H1 (cell line): Measurements from ENCODE around the gene IKZF3. TPM values are rescaled to one million over a fixed set of nuclear protein-coding genes. Genes with fewer than 3 reads are reported as not detected.

Experiments used
- JUND ChIP-seq: IDR thresholded peaks from 2 replicates; pipeline ENCODE4 v1.6.1; 2011; ENCODE audit warnings: mild to moderate bottlenecking, improper control_type of control experiment, low read length
- YY1 ChIP-seq: IDR thresholded peaks from 2 replicates; pipeline ENCODE4 v1.6.1; 2011; ENCODE audit warnings: low read depth, mild to moderate bottlenecking, low read length
- polyA plus RNA-seq, 7 experiments: library from polyadenylated mRNA; depleted of rRNA in 3 of 7; stranded (reverse) in 5 of 7; unstranded in 2 of 7; fragments of >200 nt in 5 of 7; fragments of 200-250 nt in 2 of 7; gene quantifications; 1 replicate in 5 of 7; 2 replicates in 1 of 7; 4 replicates in 1 of 7; pipeline versions ENCODE4 v1.2.1 to v1.2.3, GENCODE V29; 2011 to 2013; ENCODE audit warnings: missing spikeins in 2 of 7, mixed read lengths in 2 of 7
- total RNA-seq: library from RNA; stranded (reverse); fragmentation: NEBNext Ultra II Directional; extraction: Animal tissue kit (Norgen Biotek cat#: 25700); gene quantifications from 2 replicates; pipeline ENCODE4 v1.2.1, GENCODE V29; 2021
- TF ChIP-seq, protein P1 (sequence below): fragments of 300-600 bp; sonication (generic); IDR thresholded peaks from 2 replicates; pipeline ENCODE4 v1.7.1; 2012; ENCODE audit warnings: low read length, moderate library complexity, mild to moderate bottlenecking, inconsistent platforms; ENCODE audit not compliant: insufficient replicate concordance

Gene IKZF3
- total and polyA plus RNA-seq, 2 of the 8 experiments (the other 6 are each of a cell fraction or from before 2014, with no cell fraction given), result 0.23 to 0.56 TPM

DNA sequence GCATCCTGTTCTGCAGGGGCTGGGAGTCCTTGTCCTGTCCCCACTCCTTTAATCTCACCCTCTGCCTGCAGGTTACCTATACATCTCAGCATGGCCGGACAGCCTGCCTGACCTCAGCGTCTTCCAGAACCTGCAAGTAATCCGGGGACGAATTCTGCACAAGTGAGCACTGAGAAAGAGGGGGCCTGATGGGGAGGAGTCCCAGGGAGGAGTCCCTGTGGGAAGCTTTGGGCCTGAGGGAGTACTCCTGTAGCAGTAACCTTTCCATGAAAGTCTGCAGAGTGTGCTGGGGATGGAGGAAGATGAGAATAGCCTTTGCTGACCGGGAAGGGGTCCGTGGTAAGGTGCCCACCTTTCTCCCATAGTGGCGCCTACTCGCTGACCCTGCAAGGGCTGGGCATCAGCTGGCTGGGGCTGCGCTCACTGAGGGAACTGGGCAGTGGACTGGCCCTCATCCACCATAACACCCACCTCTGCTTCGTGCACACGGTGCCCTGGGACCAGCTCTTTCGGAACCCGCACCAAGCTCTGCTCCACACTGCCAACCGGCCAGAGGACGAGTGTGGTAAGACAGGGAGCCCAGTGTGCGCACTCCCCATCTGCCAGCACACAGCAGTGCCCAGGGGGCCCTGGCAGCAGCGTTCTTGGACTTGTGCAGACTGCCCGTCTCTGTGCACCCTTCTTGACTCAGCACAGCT lies 148.6 kb downstream of the IKZF3 start (continued):
- TF ChIP-seq, protein P1, sequence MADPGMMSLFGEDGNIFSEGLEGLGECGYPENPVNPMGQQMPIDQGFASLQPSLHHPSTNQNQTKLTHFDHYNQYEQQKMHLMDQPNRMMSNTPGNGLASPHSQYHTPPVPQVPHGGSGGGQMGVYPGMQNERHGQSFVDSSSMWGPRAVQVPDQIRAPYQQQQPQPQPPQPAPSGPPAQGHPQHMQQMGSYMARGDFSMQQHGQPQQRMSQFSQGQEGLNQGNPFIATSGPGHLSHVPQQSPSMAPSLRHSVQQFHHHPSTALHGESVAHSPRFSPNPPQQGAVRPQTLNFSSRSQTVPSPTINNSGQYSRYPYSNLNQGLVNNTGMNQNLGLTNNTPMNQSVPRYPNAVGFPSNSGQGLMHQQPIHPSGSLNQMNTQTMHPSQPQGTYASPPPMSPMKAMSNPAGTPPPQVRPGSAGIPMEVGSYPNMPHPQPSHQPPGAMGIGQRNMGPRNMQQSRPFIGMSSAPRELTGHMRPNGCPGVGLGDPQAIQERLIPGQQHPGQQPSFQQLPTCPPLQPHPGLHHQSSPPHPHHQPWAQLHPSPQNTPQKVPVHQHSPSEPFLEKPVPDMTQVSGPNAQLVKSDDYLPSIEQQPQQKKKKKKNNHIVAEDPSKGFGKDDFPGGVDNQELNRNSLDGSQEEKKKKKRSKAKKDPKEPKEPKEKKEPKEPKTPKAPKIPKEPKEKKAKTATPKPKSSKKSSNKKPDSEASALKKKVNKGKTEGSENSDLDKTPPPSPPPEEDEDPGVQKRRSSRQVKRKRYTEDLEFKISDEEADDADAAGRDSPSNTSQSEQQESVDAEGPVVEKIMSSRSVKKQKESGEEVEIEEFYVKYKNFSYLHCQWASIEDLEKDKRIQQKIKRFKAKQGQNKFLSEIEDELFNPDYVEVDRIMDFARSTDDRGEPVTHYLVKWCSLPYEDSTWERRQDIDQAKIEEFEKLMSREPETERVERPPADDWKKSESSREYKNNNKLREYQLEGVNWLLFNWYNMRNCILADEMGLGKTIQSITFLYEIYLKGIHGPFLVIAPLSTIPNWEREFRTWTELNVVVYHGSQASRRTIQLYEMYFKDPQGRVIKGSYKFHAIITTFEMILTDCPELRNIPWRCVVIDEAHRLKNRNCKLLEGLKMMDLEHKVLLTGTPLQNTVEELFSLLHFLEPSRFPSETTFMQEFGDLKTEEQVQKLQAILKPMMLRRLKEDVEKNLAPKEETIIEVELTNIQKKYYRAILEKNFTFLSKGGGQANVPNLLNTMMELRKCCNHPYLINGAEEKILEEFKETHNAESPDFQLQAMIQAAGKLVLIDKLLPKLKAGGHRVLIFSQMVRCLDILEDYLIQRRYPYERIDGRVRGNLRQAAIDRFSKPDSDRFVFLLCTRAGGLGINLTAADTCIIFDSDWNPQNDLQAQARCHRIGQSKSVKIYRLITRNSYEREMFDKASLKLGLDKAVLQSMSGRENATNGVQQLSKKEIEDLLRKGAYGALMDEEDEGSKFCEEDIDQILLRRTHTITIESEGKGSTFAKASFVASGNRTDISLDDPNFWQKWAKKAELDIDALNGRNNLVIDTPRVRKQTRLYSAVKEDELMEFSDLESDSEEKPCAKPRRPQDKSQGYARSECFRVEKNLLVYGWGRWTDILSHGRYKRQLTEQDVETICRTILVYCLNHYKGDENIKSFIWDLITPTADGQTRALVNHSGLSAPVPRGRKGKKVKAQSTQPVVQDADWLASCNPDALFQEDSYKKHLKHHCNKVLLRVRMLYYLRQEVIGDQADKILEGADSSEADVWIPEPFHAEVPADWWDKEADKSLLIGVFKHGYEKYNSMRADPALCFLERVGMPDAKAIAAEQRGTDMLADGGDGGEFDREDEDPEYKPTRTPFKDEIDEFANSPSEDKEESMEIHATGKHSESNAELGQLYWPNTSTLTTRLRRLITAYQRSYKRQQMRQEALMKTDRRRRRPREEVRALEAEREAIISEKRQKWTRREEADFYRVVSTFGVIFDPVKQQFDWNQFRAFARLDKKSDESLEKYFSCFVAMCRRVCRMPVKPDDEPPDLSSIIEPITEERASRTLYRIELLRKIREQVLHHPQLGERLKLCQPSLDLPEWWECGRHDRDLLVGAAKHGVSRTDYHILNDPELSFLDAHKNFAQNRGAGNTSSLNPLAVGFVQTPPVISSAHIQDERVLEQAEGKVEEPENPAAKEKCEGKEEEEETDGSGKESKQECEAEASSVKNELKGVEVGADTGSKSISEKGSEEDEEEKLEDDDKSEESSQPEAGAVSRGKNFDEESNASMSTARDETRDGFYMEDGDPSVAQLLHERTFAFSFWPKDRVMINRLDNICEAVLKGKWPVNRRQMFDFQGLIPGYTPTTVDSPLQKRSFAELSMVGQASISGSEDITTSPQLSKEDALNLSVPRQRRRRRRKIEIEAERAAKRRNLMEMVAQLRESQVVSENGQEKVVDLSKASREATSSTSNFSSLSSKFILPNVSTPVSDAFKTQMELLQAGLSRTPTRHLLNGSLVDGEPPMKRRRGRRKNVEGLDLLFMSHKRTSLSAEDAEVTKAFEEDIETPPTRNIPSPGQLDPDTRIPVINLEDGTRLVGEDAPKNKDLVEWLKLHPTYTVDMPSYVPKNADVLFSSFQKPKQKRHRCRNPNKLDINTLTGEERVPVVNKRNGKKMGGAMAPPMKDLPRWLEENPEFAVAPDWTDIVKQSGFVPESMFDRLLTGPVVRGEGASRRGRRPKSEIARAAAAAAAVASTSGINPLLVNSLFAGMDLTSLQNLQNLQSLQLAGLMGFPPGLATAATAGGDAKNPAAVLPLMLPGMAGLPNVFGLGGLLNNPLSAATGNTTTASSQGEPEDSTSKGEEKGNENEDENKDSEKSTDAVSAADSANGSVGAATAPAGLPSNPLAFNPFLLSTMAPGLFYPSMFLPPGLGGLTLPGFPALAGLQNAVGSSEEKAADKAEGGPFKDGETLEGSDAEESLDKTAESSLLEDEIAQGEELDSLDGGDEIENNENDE, result no peak
- no peak for TF ChIP-seq YY1
- TF ChIP-seq JUND, result no peak
